KOPT-K1 (cell line): ENCODE measurements around the gene CNTN3.

ENCODE experiments used
- H3K27ac ChIP-seq: fragments of 200-600 bp; sonication (generic); 2 replicates; pipeline ENCODE4 v1.5.1; 2016; ENCODE audit warnings: antibody characterized with exemption, mild to moderate bottlenecking, low read depth, low read length; ENCODE audit not compliant: poor library complexity, severe bottlenecking
- H3K36me3 ChIP-seq: fragments of 200-600 bp; sonication (generic); 2 replicates; pipeline ENCODE4 v1.5.1; 2017; ENCODE audit warnings: antibody characterized with exemption, mild to moderate bottlenecking, low read length, moderate library complexity; ENCODE audit not compliant: insufficient read depth
- H3K9me3 ChIP-seq: fragments of 200-600 bp; sonication (generic); 2 replicates; pipeline ENCODE4 v1.5.1; 2017; ENCODE audit warnings: antibody characterized with exemption, low read length, mild to moderate bottlenecking; ENCODE audit not compliant: insufficient read depth, poor library complexity, severe bottlenecking

CNTN3 gene

GRCh38 chr3:74614107-74614967, at the start of gene CNTN3:
TSS of gene CNTN3 (minus strand) at chr3:74614659. CDS start at chr3:74521112, 93,547 bp downstream.
- H3K9me3 ChIP-seq = no peaks in the 10 kb centered on the region
- H3K36me3 ChIP-seq = no peaks in the 10 kb centered on the region
- no peak within 1 kb of the TSS for H3K27ac ChIP-seq

DNA sequence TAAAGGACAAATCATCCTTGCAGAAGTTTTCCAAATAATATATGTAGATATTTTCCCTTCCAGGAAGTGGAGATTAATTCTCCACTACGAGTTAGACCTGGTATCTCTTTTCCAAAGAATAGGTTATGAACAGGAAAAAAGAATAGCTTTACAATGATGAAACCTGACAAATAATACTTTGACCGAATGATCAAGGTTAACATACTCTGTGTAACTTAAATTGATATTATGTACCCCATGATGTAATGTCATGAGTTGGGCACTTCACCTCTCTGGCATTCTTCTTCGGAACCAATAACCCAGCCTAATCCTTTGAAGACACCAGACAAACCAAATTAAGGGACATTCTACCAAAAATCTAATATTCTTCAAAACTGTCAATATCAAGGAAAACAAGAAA, 48.7 kb upstream of the CNTN3 start:
- no peaks in the 10 kb centered on the region for H3K36me3 ChIP-seq
- H3K9me3 ChIP-seq = peaks cover 4% of the 10 kb centered on the region
- no peak overlapping the region for H3K27ac ChIP-seq

DNA sequence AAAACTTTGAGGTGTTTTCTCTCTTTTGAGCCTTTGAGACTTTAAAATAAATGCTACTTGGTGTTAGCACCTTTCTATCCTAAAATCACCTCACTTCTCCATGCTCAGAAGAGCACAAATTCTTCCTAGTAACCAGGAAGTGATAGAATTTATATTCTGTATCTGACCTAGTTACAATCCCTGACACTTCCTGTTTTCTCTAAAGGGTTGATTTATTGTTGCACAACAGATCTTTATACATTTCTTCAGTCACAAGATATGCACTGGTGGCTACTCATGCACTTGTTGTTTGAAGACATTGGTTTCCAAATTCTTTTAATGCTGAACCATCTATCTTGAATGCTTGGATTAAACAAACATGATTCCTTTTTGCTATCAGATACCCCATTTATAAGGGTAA, 47.2 kb upstream of the CNTN3 start:
- H3K9me3 ChIP-seq = no peaks in the 10 kb centered on the region
- no peak overlapping the region for H3K27ac ChIP-seq
- H3K36me3 ChIP-seq = no peaks in the 10 kb centered on the region

GRCh38 chr3:74651885-74652284, 37.4 kb upstream of the CNTN3 start:
- no peak overlapping the region for H3K27ac ChIP-seq
- no peaks in the 10 kb centered on the region for H3K9me3 ChIP-seq
- no peaks in the 10 kb centered on the region for H3K36me3 ChIP-seq

- H3K36me3 ChIP-seq = no peaks in the 10 kb centered on the region
- H3K9me3 ChIP-seq = no peaks in the 10 kb centered on the region
Measured at GRCh38 chr3:74651292-74651691, 36.8 kb upstream of the CNTN3 start.

GRCh38 chr3:74648107-74648506, 33.6 kb upstream of the CNTN3 start:
- H3K36me3 ChIP-seq = no peaks in the 10 kb centered on the region
- no peak overlapping the region for H3K27ac ChIP-seq
- H3K9me3 ChIP-seq = no peaks in the 10 kb centered on the region

More at GRCh38 chr3:74651292-74651691, 36.8 kb upstream of the CNTN3 start:
- H3K27ac ChIP-seq = no peak overlapping the region

- no peaks in the 10 kb centered on the region for H3K9me3 ChIP-seq
- H3K27ac ChIP-seq = no peak overlapping the region
- no peaks in the 10 kb centered on the region for H3K36me3 ChIP-seq
Measured at GRCh38 chr3:74646094-74646493, 31.6 kb upstream of the CNTN3 start.

DNA sequence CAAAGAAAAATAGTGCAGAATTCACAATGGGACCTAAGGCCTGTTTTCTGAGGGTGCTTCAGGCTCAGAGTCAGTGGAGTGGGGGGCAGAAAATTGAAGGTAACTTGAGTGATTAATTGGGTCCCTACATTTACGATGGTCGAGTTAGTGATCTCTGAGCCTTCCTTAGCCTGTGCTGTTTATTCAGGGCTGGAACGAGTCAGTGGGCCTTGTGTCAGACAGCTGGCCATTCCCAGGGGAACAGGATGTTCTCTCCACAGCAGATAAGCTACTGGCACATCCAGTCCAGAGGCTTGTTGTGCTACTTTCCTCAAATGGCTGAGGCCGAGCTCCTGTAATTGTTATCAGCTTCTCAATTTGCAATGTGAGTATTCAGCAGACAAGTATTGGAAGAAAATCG, 29.2 kb upstream of the CNTN3 start:
- no peak overlapping the region for H3K27ac ChIP-seq
- no peaks in the 10 kb centered on the region for H3K36me3 ChIP-seq
- H3K9me3 ChIP-seq = no peaks in the 10 kb centered on the region

DNA sequence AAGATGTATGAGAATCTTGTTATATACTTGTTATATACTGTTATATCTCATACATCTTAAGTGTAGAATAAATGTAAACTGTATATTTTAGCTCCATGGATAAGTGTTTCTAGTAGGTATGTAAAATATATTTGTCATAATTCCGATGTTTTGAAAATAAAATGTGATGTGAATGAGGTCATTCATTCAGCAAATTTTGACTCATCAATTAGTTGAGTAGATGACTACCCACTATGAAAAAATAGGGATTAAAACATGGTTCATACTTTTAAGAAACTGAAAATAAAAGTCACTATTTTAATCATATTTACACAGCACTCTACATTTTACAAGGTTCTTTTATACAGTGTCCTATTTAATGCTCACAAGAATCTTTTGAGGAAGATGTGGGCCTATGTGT, 28.4 kb upstream of the CNTN3 start:
- no peaks in the 10 kb centered on the region for H3K36me3 ChIP-seq
- H3K9me3 ChIP-seq = no peaks in the 10 kb centered on the region
- H3K27ac ChIP-seq = no peak overlapping the region

DNA sequence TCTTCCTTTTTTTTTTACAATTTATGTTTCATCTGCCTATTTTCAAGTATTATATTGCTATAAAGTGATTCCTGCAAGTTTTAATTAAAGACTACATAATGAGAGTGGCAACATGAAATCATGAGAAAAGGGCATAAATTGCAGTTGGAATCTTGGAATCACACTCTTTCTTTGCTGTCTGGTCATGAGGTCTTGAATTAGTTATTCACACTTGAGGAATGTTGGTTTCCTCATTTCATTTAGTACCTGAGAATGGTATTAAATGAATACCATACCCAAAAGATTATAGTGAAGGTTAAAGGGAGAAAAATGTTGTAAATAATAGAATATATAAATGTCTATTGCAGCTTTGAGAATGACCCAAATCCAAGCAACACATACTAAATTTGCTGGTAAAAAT, 25.8 kb upstream of the CNTN3 start:
- no peak overlapping the region for H3K27ac ChIP-seq
- H3K36me3 ChIP-seq = no peaks in the 10 kb centered on the region
- H3K9me3 ChIP-seq = no peaks in the 10 kb centered on the region

- Histone ChIP-seq H3K27ac (no peak overlapping the region), H3K9me3 (no peaks in the 10 kb centered on the region), H3K36me3 (no peaks in the 10 kb centered on the region)
Measured at GRCh38 chr3:74639681-74640080, 25.2 kb upstream of the CNTN3 start.

GRCh38 chr3:74636981-74637380, 22.5 kb upstream of the CNTN3 start:
- Histone ChIP-seq H3K27ac (no peak overlapping the region), H3K36me3 (no peaks in the 10 kb centered on the region), H3K9me3 (no peaks in the 10 kb centered on the region)

DNA sequence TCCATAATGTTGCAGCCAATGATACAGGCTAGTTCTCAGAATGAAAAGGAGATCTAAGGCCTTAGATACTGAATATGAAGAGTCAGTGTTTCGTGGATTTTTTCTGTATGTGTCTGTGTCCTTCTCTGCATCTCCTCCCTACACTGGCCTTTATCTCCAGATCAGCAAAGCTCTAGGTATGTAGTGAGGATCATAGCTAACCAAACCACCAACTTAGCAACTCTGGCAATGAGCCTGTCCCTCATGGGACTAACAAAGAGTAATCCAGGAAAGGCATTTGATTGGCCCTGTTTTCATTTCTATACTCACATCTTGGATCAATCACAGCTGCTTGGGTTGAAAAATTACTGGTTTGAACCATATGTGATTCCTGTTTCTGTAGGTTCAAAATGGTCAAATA, 18.6 kb upstream of the CNTN3 start:
- Histone ChIP-seq H3K36me3 (no peaks in the 10 kb centered on the region), H3K9me3 (no peaks in the 10 kb centered on the region), H3K27ac (no peak overlapping the region)

- Histone ChIP-seq H3K36me3 (no peaks in the 10 kb centered on the region), H3K9me3 (no peaks in the 10 kb centered on the region), H3K27ac (no peak overlapping the region)
Measured at GRCh38 chr3:74631351-74632140, 17.1 kb upstream of the CNTN3 start.

- Histone ChIP-seq H3K27ac (no peak overlapping the region), H3K36me3 (no peaks in the 10 kb centered on the region), H3K9me3 (no peaks in the 10 kb centered on the region)
Measured at GRCh38 chr3:74630602-74631001, 16.1 kb upstream of the CNTN3 start.
